HG03103 (cell line): ENCODE measurements around the gene RNU1-4.
"Not testable (repeated sequence)": the region's sequence is repeated elsewhere in the genome, so short reads cannot be mapped to it uniquely, and the experiment has no call there.

Source experiments
- ATAC-seq: cut with Tn5 transposase; IDR thresholded peaks from one replicate; pipeline ENCODE4 v1.9.1; 2021; ENCODE audit warnings: low read depth; ENCODE audit not compliant: unreplicated experiment

The RNU1-4 gene

GRCh38 chr1:16764820-16765655 is 24.7 kb downstream of the RNU1-4 start:
- ATAC-seq, result not testable (repeated sequence)

- not testable (repeated sequence) for ATAC-seq
These were observed 25.7 kb downstream of the RNU1-4 start for GRCh38 chr1:16765731-16766605.

- not testable (repeated sequence) for ATAC-seq
These were observed 26.5 kb downstream of the RNU1-4 start for GRCh38 chr1:16766689-16767256.

- not testable (repeated sequence) for ATAC-seq
These were observed 29.9 kb downstream of the RNU1-4 start for GRCh38 chr1:16770139-16770759.

- not testable (repeated sequence) for ATAC-seq
These were observed 30.7 kb downstream of the RNU1-4 start for GRCh38 chr1:16770896-16771446.

- not testable (repeated sequence) for ATAC-seq
These were observed 32.2 kb downstream of the RNU1-4 start for GRCh38 chr1:16772275-16773204.

- not testable (repeated sequence) for ATAC-seq
These were observed 32.9 kb downstream of the RNU1-4 start for GRCh38 chr1:16773205-16773596.

- not testable (repeated sequence) for ATAC-seq
These were observed 33.4 kb downstream of the RNU1-4 start for GRCh38 chr1:16773723-16774122.

- ATAC-seq, result not testable (repeated sequence)
These were observed 34.5 kb downstream of the RNU1-4 start for GRCh38 chr1:16774773-16775172.

GRCh38 chr1:16775290-16775689 is 35.0 kb downstream of the RNU1-4 start:
- not testable (repeated sequence) for ATAC-seq

GRCh38 chr1:16776248-16776647 is 35.9 kb downstream of the RNU1-4 start:
- not testable (repeated sequence) for ATAC-seq

- ATAC-seq, result not testable (repeated sequence)
These were observed 36.5 kb downstream of the RNU1-4 start for GRCh38 chr1:16776835-16777234.

GRCh38 chr1:16777821-16778220 is 37.5 kb downstream of the RNU1-4 start:
- not testable (repeated sequence) for ATAC-seq

GRCh38 chr1:16779525-16779924 is 39.2 kb downstream of the RNU1-4 start:
- not testable (repeated sequence) for ATAC-seq

- ATAC-seq, result not testable (repeated sequence)
These were observed 40.7 kb downstream of the RNU1-4 start for GRCh38 chr1:16781033-16781432.

GRCh38 chr1:16781625-16782024 is 41.3 kb downstream of the RNU1-4 start:
- ATAC-seq, result not testable (repeated sequence)

GRCh38 chr1:16784955-16785354 is 44.6 kb downstream of the RNU1-4 start:
- ATAC-seq, result not testable (repeated sequence)

GRCh38 chr1:16786362-16786761 is 46.0 kb downstream of the RNU1-4 start:
- not testable (repeated sequence) for ATAC-seq

- ATAC-seq, result not testable (repeated sequence)
These were observed 46.9 kb downstream of the RNU1-4 start for GRCh38 chr1:16787175-16787574.
